MCF 10A (cell line): ENCODE results near the gene DACH2. TPM values are rescaled to one million over a fixed set of nuclear protein-coding genes. Genes with fewer than 3 reads are reported as not detected.

Source experiments
- BruUV-seq: library from RNA; stranded (reverse); fragments of 400-500 nt; replicated peaks from 2 replicates; lab custom pipeline; 2021; lab: Mats Ljungman, UMichigan
- CTCF ChIA-PET: fragments of 300-600 bp; sonication (Branson Sonifier 250); formaldehyde crosslinking; extraction: SDS; loops from one replicate; lab custom pipeline; 2021; ENCODE audit warnings: antibody characterized with exemption, inconsistent platforms; lab: Yijun Ruan, JAX
- POLR2A ChIA-PET: fragments of 300-600, 350-650 bp; sonication (Branson Sonifier 250); formaldehyde crosslinking; extraction: SDS; loops from one replicate; lab custom pipeline; 2020; ENCODE audit warnings: antibody characterized with exemption, inconsistent platforms; lab: Yijun Ruan, JAX
- DNase-seq: peaks from one replicate; pipeline ENCODE4 v3.0.0-alpha.2; 2018; ENCODE audit not compliant: unreplicated experiment
- H3K27ac Mint-ChIP-seq: one replicate; pipeline ENCODE4 v1.8.0; 2022; ENCODE audit warnings: mild to moderate bottlenecking, low read depth, mixed read lengths; ENCODE audit not compliant: unreplicated experiment
- H3K27me3 Mint-ChIP-seq: one replicate; pipeline ENCODE4 v1.8.0; 2022; ENCODE audit warnings: mixed read lengths; ENCODE audit not compliant: insufficient read depth, unreplicated experiment
- H3K36me3 Mint-ChIP-seq: one replicate; pipeline ENCODE4 v1.8.0; 2022; ENCODE audit warnings: mild to moderate bottlenecking, moderate library complexity, mixed read lengths; ENCODE audit not compliant: insufficient read depth, unreplicated experiment
- H3K4me1 Mint-ChIP-seq: one replicate; pipeline ENCODE4 v1.8.0; 2022; ENCODE audit warnings: mixed read lengths; ENCODE audit not compliant: insufficient read depth, unreplicated experiment
- H3K4me3 Mint-ChIP-seq: one replicate; pipeline ENCODE4 v1.8.0; 2022; ENCODE audit warnings: mild to moderate bottlenecking, moderate library complexity, mixed read lengths; ENCODE audit not compliant: unreplicated experiment
- H3K9me3 Mint-ChIP-seq: one replicate; pipeline ENCODE4 v1.8.0; 2022; ENCODE audit warnings: mixed read lengths; ENCODE audit not compliant: unreplicated experiment
- CTCF ChIP-seq: fragments of 200-600 bp; IDR thresholded peaks from one replicate; pipeline ENCODE4 v1.8.0; 2022; ENCODE audit warnings: antibody characterized with exemption, mild to moderate bottlenecking; ENCODE audit not compliant: unreplicated experiment
- intact Hi-C: fragments of 100-400 bp; cut with micrococcal nuclease; formaldehyde crosslinking; loops from 2 replicates; pipeline ENCODE4 v1.14.1; 2022
- total RNA-seq: library from RNA; stranded (reverse); gene quantifications from 2 replicates; pipeline ENCODE4 v1.2.3, GENCODE V29; 2022

The DACH2 gene
- total RNA-seq, 1 experiment from 2014 or later, result not detected

DNA sequence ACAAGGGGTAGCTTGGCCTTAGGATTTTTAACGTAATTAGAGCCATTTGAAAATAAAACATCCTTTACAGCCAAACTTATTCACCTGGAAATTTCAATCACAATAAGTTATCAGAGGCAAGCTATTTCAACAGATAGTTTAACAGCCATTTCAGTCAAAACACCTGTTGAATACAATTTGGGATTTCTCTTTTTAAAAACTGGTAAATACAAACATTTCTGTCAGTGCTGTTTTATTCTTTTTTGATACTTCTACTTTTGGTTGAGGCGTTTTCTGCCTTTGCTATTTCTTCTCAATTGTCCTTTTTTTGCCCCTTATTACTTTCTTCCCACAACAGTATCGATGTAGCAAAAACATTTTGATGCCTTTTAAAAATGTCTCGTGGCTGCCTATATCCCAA, 2.1 kb upstream of the DACH2 start:
- intact Hi-C loops, result no loop called here
- BruUV-seq, result no TSS peak
- H3K4me3 Mint-ChIP-seq, result no peak overlapping the region
- TF ChIP-seq CTCF, result no peak
- no peak overlapping the region for H3K27ac Mint-ChIP-seq
- ChIA-PET POLR2A (no interaction called here), CTCF (no interaction called here)
- H3K36me3 Mint-ChIP-seq, result peaks cover 6% of the 10 kb centered on the region
- peaks cover 26% of the 10 kb centered on the region for H3K27me3 Mint-ChIP-seq
- H3K4me1 Mint-ChIP-seq, result no peaks in the 10 kb centered on the region
- peaks cover 8% of the 10 kb centered on the region for H3K9me3 Mint-ChIP-seq
- no peak for DNase-seq

DNA sequence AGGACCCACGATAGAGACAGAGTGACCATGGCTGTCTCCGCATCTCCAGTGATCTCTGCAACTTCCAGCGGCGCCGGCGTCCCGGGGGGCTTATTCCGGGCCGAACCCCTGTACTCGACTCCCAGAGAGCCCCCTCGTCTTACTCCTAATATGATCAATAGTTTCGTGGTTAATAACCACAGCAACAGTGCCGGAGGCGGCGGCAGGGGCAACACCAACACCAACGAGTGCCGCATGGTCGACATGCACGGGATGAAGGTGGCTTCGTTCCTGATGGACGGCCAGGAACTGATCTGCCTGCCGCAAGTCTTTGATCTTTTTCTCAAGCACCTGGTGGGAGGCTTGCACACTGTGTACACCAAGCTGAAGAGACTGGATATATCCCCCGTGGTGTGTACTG, 343 bp downstream of the DACH2 start:
- intact Hi-C loops, result no loop called here
- DNase-seq, result no peak
- no peak overlapping the region for H3K4me3 Mint-ChIP-seq
- H3K36me3 Mint-ChIP-seq, result peaks cover 6% of the 10 kb centered on the region
- ChIA-PET CTCF (interaction anchor here (1.2 kb wide), 1 partner anchor 14 kb away, joined by 4 read pairs; no protein-coding TSS in a partner anchor), POLR2A (no interaction called here)
- no peaks in the 10 kb centered on the region for H3K9me3 Mint-ChIP-seq
- H3K27ac Mint-ChIP-seq, result no peak overlapping the region
- TF ChIP-seq CTCF, result no peak
- BruUV-seq, result no TSS peak
- peaks cover 9% of the 10 kb centered on the region for H3K27me3 Mint-ChIP-seq
- no peaks in the 10 kb centered on the region for H3K4me1 Mint-ChIP-seq

GRCh38 chrX:86149119-86149518, 868 bp downstream of the DACH2 start:
- ChIA-PET POLR2A (no interaction called here), CTCF (interaction anchor here (1.0 to 1.2 kb wide), 2 partner anchors 8 to 14 kb away, joined by 3 to 4 read pairs; no protein-coding TSS in a partner anchor)
- BruUV-seq, result no TSS peak
- Mint-ChIP-seq H3K4me3 (no peak overlapping the region), H3K9me3 (no peaks in the 10 kb centered on the region), H3K36me3 (peaks cover 6% of the 10 kb centered on the region), H3K27ac (no peak overlapping the region), H3K4me1 (peaks cover under 1% of the 10 kb centered on the region), H3K27me3 (peaks cover 8% of the 10 kb centered on the region)
- DNase-seq, result no peak
- no peak for TF ChIP-seq CTCF
- intact Hi-C loops, result no loop called here

DNA sequence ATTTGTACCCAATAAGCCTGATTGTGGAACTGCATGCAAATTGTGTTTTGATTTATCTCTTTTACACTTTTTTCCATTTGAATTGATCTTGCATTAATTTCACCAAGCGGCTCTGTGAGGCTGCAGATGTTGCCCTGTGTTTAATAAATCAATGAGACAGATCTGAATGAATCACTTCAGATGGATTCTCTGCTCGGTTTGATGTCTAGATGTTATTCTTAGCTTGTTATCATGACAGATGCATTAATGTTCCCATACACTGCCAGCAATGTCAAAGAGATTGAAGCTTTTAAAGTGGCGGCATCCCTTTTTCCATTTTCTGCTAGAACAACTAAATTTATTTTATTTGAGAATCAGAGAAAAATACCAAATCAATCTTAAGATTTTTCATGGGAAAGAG, 6.3 kb downstream of the DACH2 start:
- no peaks in the 10 kb centered on the region for H3K9me3 Mint-ChIP-seq
- H3K27ac Mint-ChIP-seq, result no peak overlapping the region
- TF ChIP-seq CTCF, result no peak
- intact Hi-C loops, result no loop called here
- POLR2A ChIA-PET, result no interaction called here
- H3K4me3 Mint-ChIP-seq, result no peak overlapping the region
- no TSS peak for BruUV-seq
- H3K27me3 Mint-ChIP-seq, result peaks cover 23% of the 10 kb centered on the region
- no peaks in the 10 kb centered on the region for H3K36me3 Mint-ChIP-seq
- CTCF ChIA-PET, result no interaction called here
- H3K4me1 Mint-ChIP-seq, result peaks cover 7% of the 10 kb centered on the region
- DNase-seq, result no peak
